ENCODE results near the gene EGFL7.

Gene EGFL7

GRCh38 chr9:136673975-136674785 is 11.5 kb downstream of the EGFL7 start:
- DNase-seq, result no peak

DNA sequence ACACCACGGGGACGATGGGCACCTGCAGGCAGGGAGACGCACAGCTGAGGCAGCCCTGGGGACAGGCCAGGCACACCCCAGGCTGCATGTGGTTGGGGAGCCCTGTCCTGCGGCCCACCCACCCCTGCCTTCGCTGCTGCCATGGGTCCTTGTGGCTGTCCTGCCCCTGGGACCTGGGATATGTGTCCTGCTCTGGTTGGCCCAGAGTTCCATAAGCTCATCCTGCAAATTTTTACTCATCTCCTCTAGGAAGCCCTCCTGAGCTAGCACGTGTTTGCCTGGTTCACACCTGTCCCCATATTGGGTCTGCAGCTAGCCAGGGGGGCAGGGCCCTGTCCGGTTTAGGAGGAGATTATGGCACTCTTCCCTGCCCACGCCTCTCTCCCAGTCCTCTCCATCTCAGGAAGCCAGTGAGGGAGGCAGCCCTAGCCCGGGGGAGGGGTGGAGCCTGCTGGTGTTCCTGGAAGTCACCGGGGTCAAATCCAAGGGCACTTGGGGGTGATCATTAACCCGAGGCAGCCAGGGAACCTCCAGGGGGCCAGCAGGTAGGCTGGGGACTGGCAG is 12.2 kb downstream of the EGFL7 start:
- no peak for DNase-seq

- DNase-seq, result no peak
Observed at GRCh38 chr9:136675477-136676296, 13.0 kb downstream of the EGFL7 start.

- DNase-seq, result no peak
Observed at GRCh38 chr9:136676297-136676794, 13.6 kb downstream of the EGFL7 start.

GRCh38 chr9:136676920-136677686 is 14.4 kb downstream of the EGFL7 start:
- DNase-seq, result no peak

DNA sequence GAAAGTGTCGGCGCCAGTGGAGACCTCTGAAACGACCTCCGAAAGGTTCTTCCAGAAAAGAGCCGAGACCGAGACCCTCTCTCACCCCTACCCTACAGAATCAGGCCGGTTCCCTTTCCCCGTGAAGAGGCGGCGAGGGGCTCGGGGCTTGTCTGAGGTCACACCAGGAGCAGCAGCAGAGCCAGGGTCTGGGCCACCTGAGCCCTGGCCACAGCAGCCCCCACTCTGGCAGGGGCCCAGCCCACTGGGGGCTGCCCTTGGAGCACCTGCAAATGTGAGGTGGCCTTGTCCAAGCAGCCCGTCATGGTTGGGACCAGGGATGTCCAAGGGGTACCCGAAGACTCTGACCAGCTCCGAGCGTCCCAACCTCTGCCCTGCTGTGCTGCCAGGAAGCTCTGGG is 15.3 kb downstream of the EGFL7 start:
- no peak for DNase-seq

GRCh38 chr9:136678624-136679023 is 15.9 kb downstream of the EGFL7 start:
- no peak for DNase-seq

GRCh38 chr9:136679431-136679941 is 16.8 kb downstream of the EGFL7 start:
- DNase-seq, result no peak

DNA sequence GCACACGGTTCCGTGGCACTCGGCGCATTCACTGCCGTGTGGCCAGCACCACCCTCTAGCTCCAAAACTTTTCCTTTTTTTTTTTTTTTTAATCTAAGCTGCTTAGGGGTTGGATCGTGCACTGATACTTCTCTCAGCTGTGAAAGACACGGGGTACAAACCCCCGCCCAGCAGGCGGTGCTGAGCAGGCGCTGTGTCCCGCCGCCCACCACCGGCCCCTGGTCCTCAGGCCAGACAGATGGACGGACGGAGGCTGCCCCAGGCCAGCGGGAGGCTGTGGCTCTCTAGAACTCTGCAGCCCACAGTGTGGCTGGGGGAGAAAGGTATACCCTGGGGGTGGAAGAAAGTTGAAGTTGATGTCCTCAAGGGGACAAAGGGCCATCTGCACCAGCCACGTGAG is 18.3 kb downstream of the EGFL7 start:
- no peak for DNase-seq

DNA sequence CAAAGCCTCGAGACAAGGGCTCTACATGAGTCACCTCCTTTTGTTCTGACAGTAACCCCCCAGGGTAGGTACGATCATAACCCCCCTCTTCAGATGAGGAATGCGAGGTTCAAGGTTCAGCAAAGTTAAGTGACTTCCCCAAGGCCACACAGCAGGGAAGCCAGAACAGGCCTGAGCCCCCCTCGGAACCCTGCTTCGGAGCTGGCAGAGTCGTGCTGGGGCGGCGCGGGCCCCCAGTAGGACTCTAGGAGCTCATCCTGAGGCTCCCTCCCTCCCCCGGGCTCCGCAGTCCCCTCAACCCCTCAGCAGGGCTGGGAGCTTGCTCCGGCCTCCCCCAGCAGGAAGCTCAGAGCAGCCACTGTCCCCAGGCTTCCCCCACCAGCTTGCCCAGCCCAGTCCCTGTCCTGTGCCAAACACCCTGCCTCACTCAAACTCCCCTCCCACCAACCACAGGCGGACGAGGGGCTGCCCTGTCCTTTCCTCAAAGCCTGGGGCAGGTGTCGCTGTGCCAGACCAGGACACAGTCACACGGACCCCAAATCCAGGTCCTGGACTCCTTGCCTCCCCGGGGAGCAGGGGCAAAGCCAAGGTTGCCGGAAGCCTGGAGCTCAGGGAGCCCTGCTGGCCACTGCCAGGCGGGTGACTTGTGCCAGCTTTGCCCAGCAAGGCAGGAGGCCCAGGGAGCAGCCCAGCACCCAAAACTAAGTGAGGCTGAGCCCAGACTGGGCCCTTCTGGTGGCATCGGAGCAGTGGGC is 19.4 kb downstream of the EGFL7 start:
- DNase-seq, result no peak

DNA sequence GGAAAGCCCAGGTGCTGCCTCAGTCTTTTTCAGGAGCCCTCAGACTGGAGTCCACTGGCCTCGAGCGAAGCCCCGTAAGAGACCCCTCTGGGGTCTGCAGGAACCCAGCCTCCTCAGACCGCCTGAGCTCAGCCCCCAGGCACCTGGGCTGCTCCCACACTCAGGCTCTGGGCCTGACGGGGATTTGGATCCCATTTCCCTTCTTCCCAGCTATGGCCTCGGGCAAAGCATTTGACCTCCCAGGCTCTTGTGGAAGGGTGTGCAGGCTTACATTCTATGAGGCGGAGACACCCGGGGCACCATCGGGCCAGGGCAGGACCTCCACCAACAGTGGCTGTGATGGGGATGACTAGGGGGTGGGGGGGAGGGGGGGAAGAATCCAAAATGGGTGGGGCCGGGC is 20.0 kb downstream of the EGFL7 start:
- DNase-seq, result no peak

- no peak for DNase-seq
Observed at GRCh38 chr9:136683173-136683745, 20.5 kb downstream of the EGFL7 start.

GRCh38 chr9:136683755-136684154 is 21.0 kb downstream of the EGFL7 start:
- no peak for DNase-seq

DNA sequence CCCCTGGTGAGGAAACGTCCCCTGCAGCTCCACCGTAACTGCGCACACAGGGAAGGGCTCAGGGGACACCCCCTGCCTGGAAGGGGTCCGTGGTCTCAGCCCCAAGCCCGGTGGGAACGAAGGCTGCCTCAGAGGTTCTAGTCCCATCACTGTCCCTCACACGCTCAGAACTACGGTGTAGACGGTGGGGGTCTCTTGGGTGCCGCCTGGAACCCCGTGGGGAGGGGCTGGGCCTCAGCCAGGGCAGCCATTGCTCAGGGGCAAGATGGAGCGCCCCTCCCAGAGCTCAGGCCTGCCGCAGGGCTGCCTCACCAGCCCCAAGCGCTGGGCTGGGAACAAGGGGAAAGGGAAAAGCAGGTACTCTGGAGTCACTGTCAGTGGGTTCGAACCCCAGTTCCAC is 21.6 kb downstream of the EGFL7 start:
- DNase-seq, result no peak

DNA sequence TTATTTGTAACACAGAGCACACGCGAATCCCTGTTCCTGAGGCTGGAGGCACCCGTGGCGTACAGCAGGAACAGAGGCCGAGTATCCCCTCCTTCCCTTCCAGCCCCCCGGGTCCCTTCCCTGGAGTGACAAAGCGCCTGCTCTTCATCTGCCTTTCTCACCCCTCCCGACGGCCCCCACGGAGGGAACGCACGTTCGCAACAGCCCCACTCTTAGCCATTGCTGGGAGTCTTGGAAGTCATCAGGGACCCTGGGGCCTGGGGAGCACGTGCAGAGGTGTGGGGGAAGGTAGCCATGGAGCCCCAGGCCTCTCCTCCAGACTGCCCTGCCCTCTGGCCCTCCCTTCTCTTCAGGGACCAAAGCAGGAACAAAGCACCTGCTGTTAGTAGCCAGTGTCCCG is 22.1 kb downstream of the EGFL7 start:
- DNase-seq, result no peak

GRCh38 chr9:136685216-136685615 is 22.5 kb downstream of the EGFL7 start:
- DNase-seq, result no peak

GRCh38 chr9:136685790-136686533 is 23.2 kb downstream of the EGFL7 start:
- no peak for DNase-seq

GRCh38 chr9:136686534-136686793 is 23.7 kb downstream of the EGFL7 start:
- no peak for DNase-seq

DNA sequence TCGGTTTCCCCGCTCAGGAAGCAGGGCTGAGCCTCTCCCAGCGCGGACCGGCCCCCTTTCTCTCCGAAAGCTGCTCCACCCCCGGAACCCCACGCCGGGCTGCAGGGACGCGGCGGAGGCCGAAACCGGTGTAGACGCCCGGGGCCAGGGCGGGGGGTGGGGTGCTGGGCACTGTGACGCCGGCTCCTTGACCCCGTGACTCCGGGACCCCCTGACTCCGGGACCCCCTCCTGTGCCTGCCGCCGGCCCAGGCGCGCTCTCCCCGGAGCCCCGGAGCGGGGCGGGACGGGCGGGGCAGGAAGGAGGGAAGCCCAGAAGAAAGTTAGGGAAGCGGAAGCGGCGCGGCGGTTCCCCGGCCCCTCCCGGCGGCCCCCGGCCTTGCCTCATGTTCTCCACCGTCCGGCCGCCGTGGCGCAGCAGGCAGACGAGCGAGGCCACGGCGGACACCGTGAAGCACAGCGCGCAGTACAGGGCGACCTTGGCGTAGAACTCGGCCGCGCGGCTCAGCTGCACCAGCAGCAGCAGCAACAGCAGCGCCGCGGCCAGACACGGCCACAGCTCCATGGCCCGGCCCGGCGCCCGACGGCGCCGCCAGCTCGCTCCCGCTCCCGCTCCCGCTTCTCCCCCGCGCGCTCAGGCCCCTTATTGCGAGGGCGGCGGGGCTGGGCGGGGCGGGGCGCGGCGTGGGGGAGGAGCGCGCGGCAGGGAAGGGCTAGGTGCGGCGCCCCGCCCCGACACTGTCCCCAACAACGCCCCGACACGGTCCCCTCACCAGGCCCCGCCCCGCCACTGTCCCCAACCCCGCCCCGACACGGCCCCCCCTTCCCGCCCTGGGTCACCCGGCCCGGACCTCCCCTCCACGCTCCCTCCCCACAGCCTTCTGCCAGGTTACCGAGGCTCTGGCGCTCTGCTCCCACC is 24.3 kb downstream of the EGFL7 start, which contains the start of gene AGPAT2:
TSS of gene AGPAT2 (minus strand) at position 664 of the 918 bp plus-strand sequence. CDS start at position 564, 100 bp downstream.
- DNase-seq, result peak; percentile 38

DNA sequence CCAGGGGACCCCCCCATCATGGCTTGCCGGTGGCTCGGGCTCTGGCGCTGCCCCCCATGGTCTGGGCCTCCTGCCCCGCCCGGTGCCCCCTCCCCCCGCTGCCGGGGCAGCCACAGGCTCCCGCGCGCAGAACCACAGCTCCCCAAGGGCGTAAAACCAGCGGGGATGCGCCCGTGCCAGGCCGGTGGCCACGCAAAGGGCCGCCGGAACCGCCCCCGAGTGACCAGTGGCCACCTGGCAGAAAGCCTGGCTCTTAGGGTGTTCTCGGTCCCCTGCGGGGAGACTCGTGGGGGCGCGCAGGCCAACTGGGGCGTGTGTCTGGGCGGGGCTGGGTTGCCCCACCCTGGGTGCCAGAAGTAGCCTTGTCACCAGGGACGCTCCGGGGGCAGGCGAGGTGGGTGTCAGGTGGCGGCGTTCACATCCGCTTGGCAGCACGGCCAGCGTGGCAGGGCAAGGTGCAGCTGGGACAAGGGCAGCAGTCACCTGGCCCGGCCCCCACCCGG is 25.1 kb downstream of the EGFL7 start:
- DNase-seq, result no peak

Data from activated effector memory CD4-positive, alpha-beta T cell treated with Interleukin-2 at 50 U/mL for 16 hours (primary cell).